Kidney tubule cell (primary cell): ENCODE data around the gene HOMER2.
"Not testable (repeated sequence)": the region's sequence is repeated elsewhere in the genome, so short reads cannot be mapped to it uniquely, and the experiment has no call there.

ENCODE experiments used
- DNase-seq: peaks from one replicate; pipeline ENCODE4 v3.0.0-alpha.2; 2018; ENCODE audit warnings: low spot score

Gene HOMER2

GRCh38 chr15:82964890-82965289 lies 12.4 kb upstream of the HOMER2 start:
- DNase-seq, result no peak

GRCh38 chr15:82963471-82964341 lies 11.2 kb upstream of the HOMER2 start:
- DNase-seq, result no peak

GRCh38 chr15:82960766-82961165 lies 8.2 kb upstream of the HOMER2 start:
- no peak for DNase-seq

GRCh38 chr15:82959423-82959822 lies 6.9 kb upstream of the HOMER2 start:
- DNase-seq, result no peak

- no peak for DNase-seq
Observed at GRCh38 chr15:82958638-82959037, 6.1 kb upstream of the HOMER2 start.

GRCh38 chr15:82951472-82952157 lies 905 bp downstream of the HOMER2 start:
- DNase-seq, result peak; percentile 58

- DNase-seq, result no peak
Observed at GRCh38 chr15:82950746-82951370, 1.7 kb downstream of the HOMER2 start.

- DNase-seq, result no peak
Observed at GRCh38 chr15:82950295-82950694, 2.2 kb downstream of the HOMER2 start.

- DNase-seq, result no peak
Observed at GRCh38 chr15:82946155-82946701, 6.3 kb downstream of the HOMER2 start.

- no peak for DNase-seq
Observed at GRCh38 chr15:82945326-82945725, 7.2 kb downstream of the HOMER2 start.

GRCh38 chr15:82944821-82945220 lies 7.7 kb downstream of the HOMER2 start:
- peak; percentile 98 for DNase-seq

- no peak for DNase-seq
Observed at GRCh38 chr15:82944056-82944455, 8.5 kb downstream of the HOMER2 start.

GRCh38 chr15:82943176-82943575 lies 9.3 kb downstream of the HOMER2 start:
- peak; percentile 69 for DNase-seq

GRCh38 chr15:82942691-82943090 lies 9.8 kb downstream of the HOMER2 start:
- DNase-seq, result peak; percentile 98

GRCh38 chr15:82939678-82940077 lies 12.8 kb downstream of the HOMER2 start:
- DNase-seq, result not testable (repeated sequence)

GRCh38 chr15:82937712-82938058 lies 14.8 kb downstream of the HOMER2 start:
- no peak for DNase-seq

GRCh38 chr15:82936966-82937711 lies 15.4 kb downstream of the HOMER2 start:
- peak; percentile 96 for DNase-seq

GRCh38 chr15:82935382-82935781 lies 17.1 kb downstream of the HOMER2 start:
- no peak for DNase-seq

- no peak for DNase-seq
Observed at GRCh38 chr15:82934100-82934880, 18.2 kb downstream of the HOMER2 start.

- peak; percentile 76 for DNase-seq
Observed at GRCh38 chr15:82933576-82933975, 18.9 kb downstream of the HOMER2 start.

- no peak for DNase-seq
Observed at GRCh38 chr15:82931221-82931620, 21.3 kb downstream of the HOMER2 start.
